ENCODE data around the gene ZNF763. TPM values are rescaled to one million over a fixed set of nuclear protein-coding genes. Genes with fewer than 3 reads are reported as not detected.

The ZNF763 gene
- 9.1 TPM for total RNA-seq

DNA sequence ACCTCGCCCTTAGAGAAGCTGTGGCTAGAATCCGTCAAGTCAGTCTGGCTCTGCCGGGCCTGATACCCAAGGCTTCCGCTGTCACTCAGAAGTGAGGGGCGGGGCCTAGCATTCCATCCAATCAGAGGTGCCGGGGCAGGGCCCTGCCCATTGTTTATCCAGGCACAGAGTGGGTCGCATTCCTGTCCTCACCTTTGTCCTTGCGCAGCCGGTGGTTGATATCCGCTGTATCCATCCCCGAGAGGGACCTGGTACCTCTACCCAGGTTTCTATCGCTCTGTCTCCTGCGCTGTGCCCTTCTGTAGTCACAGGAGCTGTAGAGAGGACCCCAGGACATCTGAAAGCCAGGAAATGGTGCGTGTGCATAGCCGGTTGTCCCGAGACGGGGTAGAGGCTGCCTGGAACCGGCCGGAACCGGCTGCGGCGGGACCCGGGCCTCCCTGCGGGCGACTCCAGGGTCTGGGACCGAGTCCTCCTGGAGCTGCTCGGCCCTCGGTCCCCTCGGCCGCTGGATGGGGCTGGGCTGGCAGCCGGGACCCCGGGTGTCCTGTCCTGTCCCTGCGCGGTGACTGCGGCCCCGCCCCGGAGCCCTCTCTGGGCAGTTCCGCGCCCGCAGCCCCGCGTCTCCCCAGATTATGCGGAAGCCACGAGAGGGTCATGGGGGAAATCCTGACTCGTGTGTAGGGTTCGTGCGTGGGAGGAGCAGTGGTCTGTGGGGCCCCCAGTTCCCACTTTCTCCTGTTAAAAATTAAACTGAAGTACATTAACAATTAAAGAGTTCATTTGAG, at the start of gene ZNF763:
TSS of gene ZNF763 (plus strand) at position 183 of the 788 bp plus-strand sequence. CDS start at position 352, 169 bp downstream.

DNA sequence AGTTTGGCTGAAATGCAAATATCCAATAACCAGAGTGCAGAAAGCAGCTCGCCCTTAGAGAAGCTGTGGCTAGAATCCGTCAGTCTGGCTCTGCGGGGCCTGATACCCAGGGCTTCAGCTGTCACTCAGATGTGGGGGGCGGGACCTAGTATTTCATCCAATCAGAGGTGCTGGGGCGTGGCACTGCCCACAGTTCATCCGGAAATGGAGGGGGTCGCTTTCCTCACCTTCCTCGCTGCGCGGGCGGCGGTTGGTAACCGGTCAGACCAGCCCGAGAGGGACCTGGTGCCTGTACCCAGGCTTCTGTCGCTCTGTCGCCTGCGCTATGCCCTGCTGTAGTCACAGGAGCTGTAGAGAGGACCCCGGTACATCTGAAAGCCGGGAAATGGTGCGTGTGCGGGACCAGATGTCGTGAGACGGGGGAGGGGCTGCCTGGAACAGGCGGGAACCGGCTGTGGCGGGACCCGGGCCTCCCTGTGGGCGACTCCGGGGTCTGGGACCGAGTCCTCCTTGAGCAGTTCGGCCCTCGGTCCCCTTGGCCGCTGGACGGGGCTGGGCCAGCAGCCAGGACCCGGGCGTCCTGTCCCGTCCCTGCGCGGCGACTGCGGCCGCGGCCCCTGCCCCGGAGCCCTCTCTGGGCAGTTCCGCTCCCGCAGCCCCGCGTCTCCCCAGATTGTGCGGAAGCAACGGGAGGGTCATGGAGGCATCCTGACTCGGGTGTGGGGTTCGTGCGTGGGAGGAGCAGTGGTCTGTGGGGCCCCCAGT, 39.8 kb upstream of the ZNF763 start, which contains the start of gene ZNF700:
TSS of gene ZNF700 (plus strand) at position 222 of the 765 bp plus-strand sequence. CDS start at position 326, 104 bp downstream.

Small RNAs within 50 kb of the gene (small RNA-seq; reads per million reads assigned to genes)
- not detected for gene RNA5SP464 (ENCODE audit: low replicate concordance)
- gene RNA5SP465 (ENCODE audit: low replicate concordance): not detected

Other genes starting within 250 kb of the ZNF763 start
- 15.7 TPM for gene ZNF823, start 226.1 kb upstream of the ZNF763 start, total RNA-seq
- 48.8 TPM for gene ZNF441, start 198.0 kb upstream of the ZNF763 start, total RNA-seq
- gene ZNF491, start 166.5 kb upstream of the ZNF763 start, total RNA-seq: 18.5 TPM
- gene ZNF440, start 150.8 kb upstream of the ZNF763 start, total RNA-seq: 31.6 TPM
- 74.8 TPM for gene ZNF439, start 116.3 kb upstream of the ZNF763 start, total RNA-seq
- gene ZNF69, start 77.3 kb upstream of the ZNF763 start, total RNA-seq: 65.7 TPM
- gene ZNF700, start 39.9 kb upstream of the ZNF763 start, total RNA-seq: 29.7 TPM
- 26.3 TPM for gene ZNF433, start 70.6 kb downstream of the ZNF763 start, total RNA-seq
- gene ZNF878, start 87.9 kb downstream of the ZNF763 start, total RNA-seq: 0.63 TPM
- 19.4 TPM for gene ZNF844, start 99.7 kb downstream of the ZNF763 start, total RNA-seq
- 10.0 TPM for gene ZNF20, start 175.3 kb downstream of the ZNF763 start, total RNA-seq
- 26.6 TPM for gene ZNF625, start 191.7 kb downstream of the ZNF763 start, total RNA-seq
- gene ZNF136, start 198.1 kb downstream of the ZNF763 start, total RNA-seq: 26.3 TPM